Keratinocyte (primary cell): ENCODE measurements around the gene APP. TPM values are rescaled to one million over a fixed set of nuclear protein-coding genes. Genes with fewer than 3 reads are reported as not detected.

Experiments
- DNase-seq: peaks from one replicate; pipeline ENCODE4 v3.0.0-alpha.2; 2011; ENCODE audit warnings: low read depth, missing footprints, low spot score
- FAIRE-seq: peaks from 2 replicates; lab custom pipeline; 2011; peaks lifted over from hg19 to GRCh38; lab: Jason Lieb, UNC
- H2AFZ ChIP-seq: 2 replicates; pipeline ENCODE4 v1.6.0; 2012; ENCODE audit warnings: low read length, control low read depth, inconsistent platforms; ENCODE audit not compliant: control insufficient read depth
- H3K27ac ChIP-seq: 2 replicates; pipeline ENCODE4 v1.5.1; 2011; ENCODE audit warnings: low read length; ENCODE audit not compliant: control insufficient read depth, insufficient read depth
- H3K27me3 ChIP-seq: 3 replicates; pipeline ENCODE4 v1.6.0; 2011; ENCODE audit warnings: low read length; ENCODE audit not compliant: control insufficient read depth, insufficient read depth; ENCODE audit errors: extremely low read depth
- H3K36me3 ChIP-seq, 2 experiments: 2 replicates in 1 of 2; 3 replicates in 1 of 2; pipeline ENCODE4 v1.5.1; 2011; ENCODE audit warnings: low read length in 2 of 2, mild to moderate bottlenecking in 1 of 2; ENCODE audit not compliant: control insufficient read depth in 2 of 2, insufficient read depth in 2 of 2; ENCODE audit errors: extremely low read depth in 1 of 2
- H3K4me1 ChIP-seq: 3 replicates; pipeline ENCODE4 v1.5.1; 2011; ENCODE audit warnings: low read length; ENCODE audit not compliant: control insufficient read depth, insufficient read depth; ENCODE audit errors: extremely low read depth
- H3K4me2 ChIP-seq: 3 replicates; pipeline ENCODE4 v1.6.0; 2011; ENCODE audit warnings: low read depth, low read length; ENCODE audit not compliant: control insufficient read depth, insufficient read depth; ENCODE audit errors: extremely low read depth
- H3K4me3 ChIP-seq, 3 experiments: fragments of 200-600 bp in 1 of 3; sonication (generic) in 1 of 3; 2 replicates in 2 of 3; 3 replicates in 1 of 3; pipeline ENCODE4 v1.5.1; 2011 to 2016; ENCODE audit warnings: low read length in 3 of 3, mild to moderate bottlenecking in 3 of 3, control low read depth in 2 of 3, inconsistent platforms in 1 of 3, low read depth in 1 of 3, mixed read lengths in 1 of 3, mixed run types in 1 of 3, moderate library complexity in 1 of 3; ENCODE audit not compliant: control insufficient read depth in 2 of 3, insufficient read depth in 2 of 3; ENCODE audit errors: extremely low read depth in 1 of 3
- H3K79me2 ChIP-seq: 2 replicates; pipeline ENCODE4 v1.6.0; 2012; ENCODE audit warnings: low read length; ENCODE audit not compliant: control insufficient read depth, insufficient read depth
- H3K9ac ChIP-seq: 3 replicates; pipeline ENCODE4 v1.6.0; 2011; ENCODE audit warnings: low read length; ENCODE audit not compliant: control insufficient read depth, insufficient read depth; ENCODE audit errors: extremely low read depth
- H3K9me1 ChIP-seq: 3 replicates; pipeline ENCODE4 v1.6.0; 2011; ENCODE audit warnings: low read length; ENCODE audit not compliant: control insufficient read depth, insufficient read depth; ENCODE audit errors: extremely low read depth
- H3K9me3 ChIP-seq: 2 replicates; pipeline ENCODE4 v1.5.1; 2012; ENCODE audit warnings: low read depth, low read length; ENCODE audit not compliant: control insufficient read depth
- H4K20me1 ChIP-seq: 3 replicates; pipeline ENCODE4 v1.6.0; 2011; ENCODE audit warnings: low read length; ENCODE audit not compliant: control insufficient read depth, insufficient read depth; ENCODE audit errors: extremely low read depth
- CTCF ChIP-seq, 3 experiments: IDR thresholded peaks in 1 of 3; conservative IDR thresholded peaks in 1 of 3; optimal IDR thresholded peaks in 1 of 3; 2 replicates in 2 of 3; 3 replicates in 1 of 3; pipeline versions ENCODE3 to v1.5.1; 2011; ENCODE audit warnings: low read length in 3 of 3, mild to moderate bottlenecking in 3 of 3, moderate library complexity in 2 of 3, control low read depth in 1 of 3, inconsistent platforms in 1 of 3; ENCODE audit not compliant: insufficient read depth in 2 of 3; ENCODE audit errors: extremely low read depth in 1 of 3
- EZH2 ChIP-seq: IDR thresholded peaks from one replicate; pipeline ENCODE4 v1.6.1; 2012; ENCODE audit warnings: inconsistent platforms, mild to moderate bottlenecking, low read length, moderate library complexity
- dilution Hi-C: fragments of 300-500 bp; cut with MboI; formaldehyde crosslinking; loops from one replicate; pipeline ENCODE4 v1.7.0; 2020; ENCODE audit warnings: low sequenced_read_pairs; ENCODE audit not compliant: extremely low pct_ligation_motif_present
- polyA plus RNA-seq, 5 experiments: library from polyadenylated mRNA; depleted of rRNA in 3 of 5; stranded (reverse) in 3 of 5; stranded (forward) in 1 of 5; unstranded in 1 of 5; fragments of >200 nt; gene quantifications; 1 replicate in 1 of 5; 2 replicates in 3 of 5; 3 replicates in 1 of 5; pipeline versions ENCODE4 v1.2.1 to v1.2.3, GENCODE V29; 2011 to 2012; ENCODE audit warnings: missing spikeins in 2 of 5, low read depth in 1 of 5, low replicate concordance in 1 of 5

APP gene
- polyA plus RNA-seq, 1 donor (not counting 4 experiments of a cell fraction or from before 2014, with no cell fraction given): 1,015 TPM

DNA sequence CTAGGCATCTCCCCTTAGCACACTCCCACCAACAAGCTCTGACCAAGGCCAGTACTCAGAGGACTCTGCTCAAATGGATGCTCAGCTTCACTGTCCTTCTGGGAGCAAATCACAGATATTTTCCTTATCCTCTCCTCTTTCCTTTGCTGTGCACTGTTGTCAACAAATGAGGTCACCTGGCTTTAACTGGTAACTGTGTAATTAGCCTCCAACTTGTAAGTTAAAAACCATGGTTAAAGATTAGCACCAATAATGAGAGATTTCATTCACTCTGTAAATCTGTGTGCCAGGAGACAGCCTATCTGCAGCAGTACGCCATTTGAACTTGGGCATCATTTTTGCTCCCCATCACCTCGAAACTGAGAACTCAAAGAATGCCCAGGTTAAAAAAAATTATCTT is 286.3 kb downstream of the APP start:
- no peak overlapping the region for H3K27ac ChIP-seq
- dilution Hi-C loops: no loop called here
- FAIRE-seq: no peak
- H3K4me1 ChIP-seq: no peaks in the 10 kb centered on the region
- H3K9me3 ChIP-seq: no peaks in the 10 kb centered on the region
- H3K36me3 ChIP-seq: peaks cover 28 to 42% of the 10 kb centered on the region in 2 experiments
- no peak overlapping the region for H3K4me3 ChIP-seq
- H3K79me2 ChIP-seq: no peaks in the 10 kb centered on the region
- no peak overlapping the region for H2AFZ ChIP-seq
- no peak overlapping the region for H3K4me2 ChIP-seq
- no peak for DNase-seq
- H3K27me3 ChIP-seq: no peaks in the 10 kb centered on the region
- peaks cover 3% of the 10 kb centered on the region for H3K9me1 ChIP-seq
- TF ChIP-seq EZH2 (no peak), CTCF (optimal IDR thresholded peaks at IDR 0.05 in 1 of 3, IDR thresholded peaks at IDR 0.05 in 1 of 3, conservative IDR thresholded peaks at IDR 0.05 in 1 of 3; ENCODE audit: extremely low read depth in 1 of 3, insufficient read depth in 2 of 3, low read length in 3 of 3) (no peak)
- peaks cover 3% of the 10 kb centered on the region for H4K20me1 ChIP-seq
- H3K9ac ChIP-seq: no peak overlapping the region

DNA sequence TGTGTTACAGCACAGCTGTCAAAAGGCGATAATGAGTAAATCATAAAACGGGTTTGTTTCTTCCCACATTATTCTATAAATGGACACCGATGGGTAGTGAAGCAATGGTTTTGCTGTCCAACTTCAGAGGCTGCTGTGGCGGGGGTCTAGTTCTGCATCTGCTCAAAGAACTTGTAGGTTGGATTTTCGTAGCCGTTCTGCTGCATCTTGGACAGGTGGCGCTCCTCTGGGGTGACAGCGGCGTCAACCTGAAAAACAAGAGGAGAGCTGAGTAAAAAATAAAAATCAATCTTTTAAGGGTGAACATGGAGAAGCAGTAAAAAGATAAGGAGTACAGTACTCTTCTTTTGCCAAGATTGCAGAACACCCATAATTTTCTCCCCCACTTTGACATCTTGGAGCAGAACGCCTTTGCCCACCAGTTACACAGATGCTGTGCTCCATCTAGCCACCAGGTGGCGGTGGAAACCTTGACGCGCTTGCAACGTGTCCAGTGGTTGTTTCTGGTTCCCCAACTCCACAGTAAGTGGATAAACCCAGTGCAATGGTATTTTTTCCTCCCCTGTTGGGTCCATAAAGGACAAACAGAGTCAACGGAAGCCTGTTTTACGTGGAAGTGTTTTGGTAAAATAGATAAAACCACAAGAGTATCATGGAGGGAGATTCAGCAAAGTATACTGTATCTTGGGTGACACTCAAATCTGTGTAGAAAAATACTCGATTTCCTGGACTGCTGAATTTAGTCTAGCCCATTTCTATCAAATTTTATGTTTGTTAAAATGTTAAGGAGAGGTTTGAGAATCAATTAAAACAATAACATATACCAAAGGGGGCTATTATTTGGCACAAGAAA is 288.8 kb downstream of the APP start:
- H3K36me3 ChIP-seq: peaks cover 22% of the 10 kb centered on the region in 2 experiments
- H3K27ac ChIP-seq: no peak overlapping the region
- H2AFZ ChIP-seq: no peak overlapping the region
- FAIRE-seq (peak; percentile 76), DNase-seq (peak; percentile 26)
- dilution Hi-C loops: no loop called here
- H3K9ac ChIP-seq: no peak overlapping the region
- H3K4me3 ChIP-seq: no peak overlapping the region
- H3K9me1 ChIP-seq: no peaks in the 10 kb centered on the region
- H3K9me3 ChIP-seq: no peaks in the 10 kb centered on the region
- H3K4me2 ChIP-seq: no peak overlapping the region
- no peaks in the 10 kb centered on the region for H3K27me3 ChIP-seq
- TF ChIP-seq EZH2 (no peak), CTCF (optimal IDR thresholded peaks at IDR 0.05 in 1 of 3, IDR thresholded peaks at IDR 0.05 in 1 of 3, conservative IDR thresholded peaks at IDR 0.05 in 1 of 3; ENCODE audit: extremely low read depth in 1 of 3, insufficient read depth in 2 of 3, low read length in 3 of 3) (peak; percentile 74 to 97 (median 93))
- peaks cover 3% of the 10 kb centered on the region for H4K20me1 ChIP-seq
- H3K4me1 ChIP-seq: no peaks in the 10 kb centered on the region
- no peaks in the 10 kb centered on the region for H3K79me2 ChIP-seq
